Ishikawa (cell line): Measurements from ENCODE around the gene RNMT.

Experiments
- EP300 ChIP-seq: IDR thresholded peaks from 2 replicates; pipeline ENCODE4 v1.6.1; 2012; ENCODE audit warnings: borderline replicate concordance
- RAD21 ChIP-seq: IDR thresholded peaks from 2 replicates; pipeline ENCODE4 v1.6.1; 2012; ENCODE audit warnings: low read depth
- TAF1 ChIP-seq: IDR thresholded peaks from 2 replicates; pipeline ENCODE4 v1.6.1; 2012; ENCODE audit warnings: low read depth, mild to moderate bottlenecking

DNA sequence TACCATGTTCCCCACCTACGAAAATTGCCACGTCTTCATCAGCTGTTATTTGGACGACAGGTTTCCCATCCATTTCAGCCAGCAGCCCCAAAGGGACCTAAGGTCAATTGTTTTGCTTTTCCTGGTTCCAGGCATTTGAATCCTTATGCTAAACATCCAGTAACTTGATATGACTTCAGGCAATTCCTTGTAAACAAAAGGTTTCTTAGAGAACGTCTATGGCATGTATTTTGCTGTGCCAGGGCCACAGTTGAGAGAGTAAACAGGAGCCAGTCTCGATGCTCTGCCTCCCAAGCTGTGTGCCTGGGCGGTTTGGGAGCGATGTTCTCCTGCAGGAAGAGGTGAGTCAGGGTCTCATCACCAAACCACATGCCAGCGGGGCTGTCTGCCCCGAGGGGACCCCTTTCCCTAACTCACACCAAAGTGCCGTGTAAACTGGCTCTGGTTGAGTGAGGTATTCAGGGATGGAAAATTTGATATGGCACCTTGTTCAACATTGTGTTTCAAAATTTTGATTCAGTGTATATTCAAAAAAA is 84.5 kb downstream of the RNMT start:
- no peak for TF ChIP-seq RAD21
- no peak for TF ChIP-seq EP300
- TF ChIP-seq TAF1 = no peak
